GM12878 (cell line): ENCODE results near the gene GOLGA6A. TPM values are rescaled to one million over a fixed set of nuclear protein-coding genes. Genes with fewer than 3 reads are reported as not detected.

Experiments
- ATAC-seq: fragments of 200-7000 bp; cut with Tn5 transposase; 3 replicates; pipeline ENCODE4 v1.9.1; 2020; ENCODE audit warnings: mild to moderate bottlenecking, moderate library complexity
- BruUV-seq: library from RNA; stranded (reverse); fragments of 400-500 nt; replicated peaks from 2 replicates; lab custom pipeline; 2021; lab: Mats Ljungman, UMichigan
- CTCF ChIA-PET: fragments of 300-600 bp; sonication (Branson Sonifier 250); formaldehyde crosslinking; extraction: SDS; loops from one replicate; lab custom pipeline; 2021; ENCODE audit warnings: inconsistent platforms; lab: Yijun Ruan, JAX
- POLR2A ChIA-PET: fragments of 350-600 bp; formaldehyde crosslinking; extraction: SDS; loops from one replicate; lab custom pipeline; 2021; ENCODE audit warnings: inconsistent platforms; lab: Charles Lee
- RAD21 ChIA-PET: fragments of 300-600 bp; sonication (Branson Sonifier 250); formaldehyde crosslinking; loops from one replicate; lab custom pipeline; 2023; ENCODE audit warnings: antibody characterized with exemption; ENCODE audit not compliant: unreplicated experiment; lab: Charles Lee
- SMC1A ChIA-PET: fragments of 300-600 bp; sonication (Branson Sonifier 250); formaldehyde crosslinking; loops from one replicate; lab custom pipeline; 2023; ENCODE audit not compliant: unreplicated experiment, uncharacterized antibody; lab: Charles Lee
- DNase-seq: peaks from one replicate; pipeline ENCODE4 v3.0.0-alpha.2; 2011; ENCODE audit warnings: low read depth, low spot score
- FAIRE-seq: peaks from 3 replicates; lab custom pipeline; 2011; peaks lifted over from hg19 to GRCh38; lab: Jason Lieb, UNC
- H2AFZ ChIP-seq: 2 replicates; pipeline ENCODE4 v1.6.0; 2011; ENCODE audit warnings: low read depth, low read length, control low read depth; ENCODE audit not compliant: control insufficient read depth
- H3K27ac ChIP-seq: 2 replicates; pipeline ENCODE4 v1.5.1; 2011; ENCODE audit warnings: control low read depth; ENCODE audit not compliant: control insufficient read depth, insufficient read depth
- H3K27me3 ChIP-seq, 2 experiments: replicated peaks in 1 of 2; 2 replicates each; pipeline versions ENCODE4 v1.6.0 to v1.6.1; 2011; ENCODE audit warnings: low read length in 1 of 2; ENCODE audit not compliant: control insufficient read depth in 2 of 2, insufficient read depth in 2 of 2
- H3K36me3 ChIP-seq, 2 experiments: 2 replicates each; pipeline ENCODE4 v1.5.1; 2011; ENCODE audit warnings: low read length in 1 of 2; ENCODE audit not compliant: control insufficient read depth in 2 of 2, insufficient read depth in 2 of 2
- H3K4me1 ChIP-seq: 2 replicates; pipeline ENCODE4 v1.6.1; 2011; ENCODE audit warnings: mild to moderate bottlenecking, low read length, moderate library complexity, mixed read lengths; ENCODE audit not compliant: control insufficient read depth, insufficient read depth
- H3K4me2 ChIP-seq: 2 replicates; pipeline ENCODE4 v1.6.0; 2011; ENCODE audit warnings: control low read depth; ENCODE audit not compliant: control insufficient read depth, insufficient read depth
- H3K4me3 ChIP-seq: fragments of 200-600 bp; sonication (generic); 2 replicates; pipeline ENCODE4 v1.5.1; 2016
- H3K79me2 ChIP-seq: 2 replicates; pipeline ENCODE4 v1.6.0; 2011; ENCODE audit warnings: low read length; ENCODE audit not compliant: control insufficient read depth, insufficient read depth
- H3K9ac ChIP-seq: 2 replicates; pipeline ENCODE4 v1.8.0; 2011; ENCODE audit warnings: low read length, control low read depth, mixed read lengths; ENCODE audit not compliant: control insufficient read depth, insufficient read depth
- H3K9me3 ChIP-seq: replicated peaks from 3 replicates; pipeline ENCODE4 v1.5.1; 2011; ENCODE audit warnings: mild to moderate bottlenecking, low read length; ENCODE audit not compliant: control insufficient read depth, insufficient read depth
- H4K20me1 ChIP-seq: 2 replicates; pipeline ENCODE4 v1.6.0; 2011; ENCODE audit not compliant: control insufficient read depth, insufficient read depth
- ATF3 ChIP-seq: IDR thresholded peaks from 2 replicates; pipeline ENCODE4 v1.6.1; 2011; ENCODE audit warnings: low read depth, mild to moderate bottlenecking, low read length, moderate library complexity, borderline replicate concordance; ENCODE audit errors: extremely low read depth
- BCL11A ChIP-seq: IDR thresholded peaks from 2 replicates; pipeline ENCODE4 v1.6.1; 2011; ENCODE audit warnings: low read depth, low read length
- CREM ChIP-seq: IDR thresholded peaks from 2 replicates; pipeline ENCODE4 v1.6.1; 2014; ENCODE audit warnings: antibody characterized with exemption, low read depth
- CTCF ChIP-seq, 3 experiments: IDR thresholded peaks in 2 of 3; conservative IDR thresholded peaks in 1 of 3; 2 replicates each; pipeline ENCODE4 v1.5.1; 2011; ENCODE audit warnings: low read depth in 3 of 3, low read length in 3 of 3, mild to moderate bottlenecking in 3 of 3, control low read depth in 2 of 3, moderate library complexity in 2 of 3, inconsistent platforms in 1 of 3, mixed read lengths in 1 of 3; ENCODE audit not compliant: control insufficient read depth in 2 of 3, insufficient read depth in 1 of 3; ENCODE audit errors: extremely low read depth in 1 of 3
- FOS ChIP-seq: IDR thresholded peaks from 3 replicates; pipeline ENCODE4 v1.6.1; 2011; ENCODE audit warnings: borderline replicate concordance; ENCODE audit not compliant: insufficient read length; ENCODE audit errors: extremely low read depth
- FOXK2 ChIP-seq: fragments of 450-650 bp; IDR thresholded peaks from 2 replicates; pipeline ENCODE4 v1.6.1; 2017; ENCODE audit warnings: mild to moderate bottlenecking, moderate library complexity
- HDGF ChIP-seq: fragments of 450-650 bp; IDR thresholded peaks from 2 replicates; pipeline ENCODE4 v1.6.1; 2016; ENCODE audit warnings: antibody characterized with exemption
- IKZF2 ChIP-seq, 2 experiments: fragments of 450-650 bp; IDR thresholded peaks; 2 replicates each; pipeline ENCODE4 v1.6.1; 2017; ENCODE audit warnings: mild to moderate bottlenecking in 2 of 2, moderate library complexity in 2 of 2
- IRF4 ChIP-seq: IDR thresholded peaks from 2 replicates; pipeline ENCODE4 v1.6.1; 2011; ENCODE audit warnings: low read depth, low read length
- JUND ChIP-seq: IDR thresholded peaks from 2 replicates; pipeline ENCODE4 v1.6.1; 2012; ENCODE audit warnings: low read depth, mild to moderate bottlenecking, low read length, improper control_type of control experiment, moderate library complexity
- NFXL1 ChIP-seq: fragments of 450-650 bp; IDR thresholded peaks from 2 replicates; pipeline ENCODE4 v1.6.1; 2017; ENCODE audit warnings: antibody characterized with exemption, mild to moderate bottlenecking, borderline replicate concordance
- RCOR1 ChIP-seq: conservative IDR thresholded peaks from 2 replicates; pipeline ENCODE4 v1.6.1; 2012; ENCODE audit warnings: low read depth, low read length, improper control_type of control experiment
- TARDBP ChIP-seq: IDR thresholded peaks from 2 replicates; pipeline ENCODE4 v1.6.1; 2016; ENCODE audit warnings: borderline replicate concordance
- ZNF622 ChIP-seq: fragments of 450-650 bp; IDR thresholded peaks from 2 replicates; pipeline ENCODE4 v1.6.1; 2017; ENCODE audit warnings: mild to moderate bottlenecking, inconsistent platforms
- ZSCAN29 ChIP-seq: fragments of 450-650 bp; IDR thresholded peaks from 2 replicates; pipeline ENCODE4 v1.6.1; 2017; ENCODE audit warnings: mild to moderate bottlenecking, moderate library complexity
- WGBS: methylation state at CpG from one replicate; pipeline ENCODE4 v1.1.6; 2016; ENCODE audit warnings: low lambda C conversion rate; ENCODE audit not compliant: insufficient replicate concordance, insufficient coverage; ENCODE audit errors: missing lambda C conversion rate; 5-methylcytosine and 5-hydroxymethylcytosine counted together
- in situ Hi-C: fragments of 300-500 bp; cut with MboI; formaldehyde crosslinking; loops from 9 replicates; pipeline ENCODE4 v1.14.3; 2018; ENCODE audit warnings: mixed read lengths
- intact Hi-C: fragments of 100-400 bp; cut with micrococcal nuclease; formaldehyde crosslinking; loops from one replicate; pipeline ENCODE4 v1.14.2; 2022; ENCODE audit not compliant: unreplicated experiment
- polyA plus RNA-seq, 11 experiments: library from polyadenylated mRNA; depleted of rRNA in 4 of 11; unstranded in 6 of 11; stranded (reverse) in 5 of 11; fragments of >200 nt; fragmentation: Nextera tagmentation in 4 of 11; fragmentation: Illumina TruSeq in 1 of 11; extraction: Ambion mirVana in 4 of 11; extraction: Trizol in 1 of 11; gene quantifications; 1 replicate in 1 of 11; 2 replicates in 10 of 11; pipeline versions ENCODE4 v1.2.1 to v1.2.3, GENCODE V29; 2011 to 2016; ENCODE audit warnings: inconsistent platforms in 2 of 11, missing spikeins in 2 of 11, low read depth in 1 of 11
- total RNA-seq, 4 experiments: library from RNA; depleted of rRNA in 3 of 4; stranded (reverse); fragments of >200 nt in 3 of 4; fragmentation: Illumina TruSeq in 1 of 4; extraction: Trizol in 1 of 4; gene quantifications; 2 replicates each; pipeline versions ENCODE4 v1.2.1 to v1.2.3, GENCODE V29; 2013 to 2021

GOLGA6A gene
- total and polyA plus RNA-seq, 10 of the 15 experiments (the other 5 are each of a cell fraction or from before 2014, with no cell fraction given), result not detected

- no peaks in the 10 kb centered on the region for H3K27me3 ChIP-seq
- H3K4me3 ChIP-seq, result no peak overlapping the region
- no peaks in the 10 kb centered on the region for H3K4me1 ChIP-seq
- no peak overlapping the region for H2AFZ ChIP-seq
- in situ Hi-C loops (no loop called here), intact Hi-C loops (no loop called here)
- CTCF ChIA-PET, result interaction anchor here (0.5 to 2.4 kb wide), 5 partner anchors 11 to 91 kb away, joined by 3 to 8 read pairs (median 4); no protein-coding TSS in a partner anchor
- ATAC-seq (no peak), DNase-seq (no peak), FAIRE-seq (no peak)
- SMC1A ChIA-PET, result interaction anchor here (1.8 kb wide), 1 partner anchor 69 kb away, joined by 7 read pairs; no protein-coding TSS in a partner anchor
- no peaks in the 10 kb centered on the region for H3K9me3 ChIP-seq
- no peak overlapping the region for H3K27ac ChIP-seq
- RAD21 ChIA-PET, result no interaction called here
- H3K9ac ChIP-seq, result no peak overlapping the region
- no peaks in the 10 kb centered on the region for H3K79me2 ChIP-seq
- TF ChIP-seq BCL11A (no peak), TARDBP (no peak), CTCF (IDR thresholded peaks at IDR 0.05 in 2 of 3, conservative IDR thresholded peaks at IDR 0.05 in 1 of 3; ENCODE audit: control insufficient read depth in 2 of 3, extremely low read depth in 1 of 3, insufficient read depth in 1 of 3, low read depth in 3 of 3, low read length in 3 of 3) (no peak), ZNF622 (no peak), NFXL1 (no peak), RCOR1 (no peak), IKZF2 (IDR thresholded peaks at IDR 0.05) (no peak), FOXK2 (no peak), FOS (no peak), CREM (no peak), ATF3 (no peak), ZSCAN29 (no peak), IRF4 (no peak), JUND (no peak), HDGF (no peak)
- POLR2A ChIA-PET, result no interaction called here
- no peaks in the 10 kb centered on the region; the same call in 1 of the 2 replicates for H4K20me1 ChIP-seq
- peaks cover 3 to 5% of the 10 kb centered on the region in 2 experiments; a peak in 3 of 4 replicates for H3K36me3 ChIP-seq
- H3K4me2 ChIP-seq, result no peak overlapping the region
- no TSS peak for BruUV-seq
- 86% methylated on average over 8 of the region's 8 CpGs for WGBS
Observed at GRCh38 chr15:74041777-74042435, 40.4 kb downstream of the GOLGA6A start.
